OCI-LY7 (cell line): ENCODE results near the gene ANKRD13B. TPM values are rescaled to one million over a fixed set of nuclear protein-coding genes. Genes with fewer than 3 reads are reported as not detected.

ENCODE experiments used
- Bru-seq: library from RNA; stranded (reverse); fragments of 400-500 nt; gene quantifications from one replicate; lab custom pipeline; 2021; lab: Mats Ljungman, UMichigan
- BruChase-seq, 2 experiments: library from RNA; stranded (reverse); fragments of 400-500 nt; gene quantifications; one replicate each; lab custom pipeline; 2021; lab: Mats Ljungman, UMichigan
- BruUV-seq: library from RNA; stranded (reverse); fragments of 400-500 nt; replicated peaks from 2 replicates; lab custom pipeline; 2021; lab: Mats Ljungman, UMichigan
- CTCF ChIA-PET: fragments of 300-600 bp; sonication (Branson Sonifier 250); formaldehyde crosslinking; loops from one replicate; lab custom pipeline; 2022; ENCODE audit warnings: antibody characterized with exemption; ENCODE audit not compliant: unreplicated experiment; lab: Charles Lee
- POLR2A ChIA-PET: fragments of 300-600 bp; sonication (Branson Sonifier 250); formaldehyde crosslinking; loops from one replicate; lab custom pipeline; 2022; ENCODE audit warnings: antibody characterized with exemption; lab: Charles Lee
- DNase-seq: peaks from one replicate; pipeline ENCODE4 v3.0.0-alpha.2; 2015; ENCODE audit warnings: low spot score
- H2AFZ ChIP-seq: fragments of 200-600 bp; sonication (generic), shearing (Covaris generic); 2 replicates; pipeline ENCODE4 v1.6.1; 2014; ENCODE audit warnings: mild to moderate bottlenecking, antibody characterized with exemption, low read length, moderate library complexity
- H3K27ac ChIP-seq: fragments of 200-600 bp; sonication (generic); 2 replicates; pipeline ENCODE4 v1.5.1; 2014; ENCODE audit warnings: mixed run types, low read depth, mild to moderate bottlenecking, moderate library complexity, low read length, inconsistent platforms; ENCODE audit not compliant: poor library complexity, severe bottlenecking
- H3K36me3 ChIP-seq: fragments of 200-600 bp; sonication (generic); 2 replicates; pipeline ENCODE4 v1.6.1; 2014; ENCODE audit warnings: mild to moderate bottlenecking, antibody characterized with exemption, low read length, moderate library complexity, mixed read lengths; ENCODE audit not compliant: insufficient read depth
- H3K4me1 ChIP-seq: fragments of 200-600 bp; sonication (generic); 2 replicates; pipeline ENCODE4 v1.5.1; 2014; ENCODE audit warnings: mild to moderate bottlenecking, low read length; ENCODE audit not compliant: insufficient read depth, poor library complexity, severe bottlenecking
- H3K4me2 ChIP-seq: fragments of 200-600 bp; sonication (generic); 2 replicates; pipeline ENCODE4 v1.6.1; 2014; ENCODE audit warnings: mild to moderate bottlenecking, low read length
- H3K4me3 ChIP-seq: fragments of 200-600 bp; sonication (generic); 2 replicates; pipeline ENCODE4 v1.5.1; 2014; ENCODE audit warnings: mild to moderate bottlenecking, low read depth, low read length; ENCODE audit not compliant: poor library complexity, severe bottlenecking
- H3K79me2 ChIP-seq: fragments of 200-600 bp; sonication (generic); 2 replicates; pipeline ENCODE4 v1.6.1; 2016; ENCODE audit warnings: low read depth, mild to moderate bottlenecking, low read length, moderate library complexity, mixed read lengths; ENCODE audit not compliant: insufficient read depth
- H3K9me2 ChIP-seq: fragments of 200-600 bp; sonication (generic); 2 replicates; pipeline ENCODE4 v1.6.1; 2016; ENCODE audit warnings: mild to moderate bottlenecking, low read length, mixed read lengths; ENCODE audit not compliant: insufficient read depth
- H3K9me3 ChIP-seq: fragments of 200-600 bp; sonication (generic); 2 replicates; pipeline ENCODE4 v1.6.1; 2014; ENCODE audit warnings: mild to moderate bottlenecking, mixed run types, low read length, mixed read lengths
- H4K20me1 ChIP-seq: fragments of 200-600 bp; sonication (generic); 2 replicates; pipeline ENCODE4 v1.6.1; 2014; ENCODE audit warnings: mild to moderate bottlenecking, antibody characterized with exemption, low read length, moderate library complexity, mixed read lengths; ENCODE audit not compliant: insufficient read depth
- EZH2phosphoT487 ChIP-seq: fragments of 200-600 bp; sonication (generic); IDR thresholded peaks from 2 replicates; pipeline ENCODE4 v1.6.1; 2018; ENCODE audit warnings: low read depth, borderline replicate concordance, mild to moderate bottlenecking, mixed run types, antibody characterized with exemption, low read length, moderate library complexity, mixed read lengths
- intact Hi-C: fragments of 100-400 bp; cut with micrococcal nuclease; formaldehyde crosslinking; loops from one replicate; pipeline ENCODE4 v1.10.0; 2022; ENCODE audit not compliant: unreplicated experiment
- long read RNA-seq: library from polyadenylated mRNA; stranded (forward); transcript quantifications from one replicate; pipeline ENCODE4 v2.0.0, GENCODE V29; 2022
- total RNA-seq, 2 experiments: library from RNA; depleted of rRNA in 1 of 2; stranded (reverse); fragments of >200 nt in 1 of 2; shearing (Covaris generic) in 1 of 2; gene quantifications; 2 replicates each; pipeline ENCODE4 v1.2.3, GENCODE V29; 2014 to 2022
- TF ChIP-seq, protein P1 (sequence below): fragments of 200-600 bp; sonication (generic); conservative IDR thresholded peaks from 2 replicates; pipeline ENCODE4 v1.5.1; 2014; ENCODE audit warnings: mild to moderate bottlenecking, antibody characterized with exemption, low read length, moderate library complexity, mixed read lengths

Gene ANKRD13B
- total RNA-seq (2014; rRNA removed; shearing (Covaris generic)) (17.8 and 22.8 TPM in 2 replicates), total RNA-seq (2022) (30.5 and 32.8 TPM in 2 replicates), Bru-seq, nascent RNA (percentile 50 among the genes with signal in this experiment), BruChase-seq, experiment 1, labeled RNA remaining after a 6-hour chase (percentile 80 among the genes with signal in this experiment), BruChase-seq, experiment 2, labeled RNA remaining after a 2-hour chase (percentile 65 among the genes with signal in this experiment)
- long read RNA-seq, partial matches to known transcripts: 11 of 29 reads
- long read RNA-seq, other reads (novel, unspliced or antisense): 18 of 29 reads

- DNase-seq: peak; percentile 71
- Histone ChIP-seq H3K27ac (peak within 1 kb of the TSS; percentile 61), H3K79me2 (peaks cover 16% of the 10 kb centered on the region), H4K20me1 (peaks cover 17% of the 10 kb centered on the region; the same call in 1 of the 2 replicates), H3K9me3 (no peaks in the 10 kb centered on the region), H3K4me2 (peak within 1 kb of the TSS; percentile 99), H2AFZ (peak within 1 kb of the TSS; percentile 87), H3K4me3 (peak within 1 kb of the TSS; percentile 92), H3K36me3 (no peaks in the 10 kb centered on the region), H3K9me2 (no peaks in the 10 kb centered on the region), H3K4me1 (peaks cover 39% of the 10 kb centered on the region)
- ChIA-PET POLR2A (interaction anchor here (1.0 to 1.9 kb wide), 4 partner anchors 12 to 129 kb away, joined by 3 to 8 read pairs (median 5); no protein-coding TSS in a partner anchor), CTCF (interaction anchor here (0.9 to 1.7 kb wide), 2 partner anchors 24 to 223 kb away, joined by 3 to 12 read pairs; no protein-coding TSS in a partner anchor)
- intact Hi-C loops: no loop called here
- TF ChIP-seq EZH2phosphoT487: no peak
- TF ChIP-seq, protein P1, sequence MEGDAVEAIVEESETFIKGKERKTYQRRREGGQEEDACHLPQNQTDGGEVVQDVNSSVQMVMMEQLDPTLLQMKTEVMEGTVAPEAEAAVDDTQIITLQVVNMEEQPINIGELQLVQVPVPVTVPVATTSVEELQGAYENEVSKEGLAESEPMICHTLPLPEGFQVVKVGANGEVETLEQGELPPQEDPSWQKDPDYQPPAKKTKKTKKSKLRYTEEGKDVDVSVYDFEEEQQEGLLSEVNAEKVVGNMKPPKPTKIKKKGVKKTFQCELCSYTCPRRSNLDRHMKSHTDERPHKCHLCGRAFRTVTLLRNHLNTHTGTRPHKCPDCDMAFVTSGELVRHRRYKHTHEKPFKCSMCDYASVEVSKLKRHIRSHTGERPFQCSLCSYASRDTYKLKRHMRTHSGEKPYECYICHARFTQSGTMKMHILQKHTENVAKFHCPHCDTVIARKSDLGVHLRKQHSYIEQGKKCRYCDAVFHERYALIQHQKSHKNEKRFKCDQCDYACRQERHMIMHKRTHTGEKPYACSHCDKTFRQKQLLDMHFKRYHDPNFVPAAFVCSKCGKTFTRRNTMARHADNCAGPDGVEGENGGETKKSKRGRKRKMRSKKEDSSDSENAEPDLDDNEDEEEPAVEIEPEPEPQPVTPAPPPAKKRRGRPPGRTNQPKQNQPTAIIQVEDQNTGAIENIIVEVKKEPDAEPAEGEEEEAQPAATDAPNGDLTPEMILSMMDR: no peak
- no TSS peak for BruUV-seq
Observed at GRCh38 chr17:29592850-29593551, at the start of gene ANKRD13B. Gene ANKRD13B (plus strand): TSS chr17:29593132. CDS start chr17:29593622, 490 bp downstream.

- H3K4me2 ChIP-seq: no peak overlapping the region
- BruUV-seq: no TSS peak
- DNase-seq: no peak
- CTCF ChIA-PET: no interaction called here
- no peaks in the 10 kb centered on the region for H3K79me2 ChIP-seq
- intact Hi-C loops: no loop called here
- no peaks in the 10 kb centered on the region for H3K4me1 ChIP-seq
- H4K20me1 ChIP-seq: no peaks in the 10 kb centered on the region
- no peak overlapping the region for H2AFZ ChIP-seq
- no peaks in the 10 kb centered on the region for H3K9me2 ChIP-seq
- TF ChIP-seq, protein P1: no peak
- no peak for TF ChIP-seq EZH2phosphoT487
- no peak overlapping the region for H3K27ac ChIP-seq
- POLR2A ChIA-PET: no interaction called here
- H3K36me3 ChIP-seq: peaks cover 31% of the 10 kb centered on the region
- H3K4me3 ChIP-seq: no peak overlapping the region
- H3K9me3 ChIP-seq: no peaks in the 10 kb centered on the region
Observed at GRCh38 chr17:29544066-29544465, 48.9 kb upstream of the ANKRD13B start.
